ENCODE results near the gene RUSF1.

- TF ChIP-seq CTCF (IDR thresholded peaks at IDR 0.05; ENCODE audit: insufficient read depth, low read length, poor library complexity, severe bottlenecking) (no peak), EZH2phosphoT487 (conservative IDR thresholded peaks at IDR 0.05; ENCODE audit: low read length) (no peak)
These were observed 30.7 kb downstream of the RUSF1 start for GRCh38 chr16:31477220-31478216.
